IMR-90 (cell line): ENCODE results near the gene ITCH. TPM values are rescaled to one million over a fixed set of nuclear protein-coding genes. Genes with fewer than 3 reads are reported as not detected.
A peak's percentile ranks its signal among the peaks of the same experiment; 100 is the strongest.
"Not testable (repeated sequence)": the region's sequence is repeated elsewhere in the genome, so short reads cannot be mapped to it uniquely, and the experiment has no call there.

Source experiments
- ATAC-seq: fragments of 200-7000 bp; cut with Tn5 transposase; 2 replicates; pipeline ENCODE4 v1.9.1; 2020; ENCODE audit warnings: low read depth, mild to moderate bottlenecking, moderate library complexity
- BruUV-seq: library from RNA; stranded (reverse); fragments of 400-500 nt; replicated peaks from 2 replicates; lab custom pipeline; 2021; lab: Mats Ljungman, UMichigan
- CTCF ChIA-PET: fragments of 300-600 bp; formaldehyde crosslinking; extraction: SDS; loops from one replicate; lab custom pipeline; 2021; ENCODE audit warnings: antibody characterized with exemption; lab: Yijun Ruan, JAX
- POLR2A ChIA-PET: fragments of 300-600 bp; sonication (Branson Sonifier 250); formaldehyde crosslinking; loops from one replicate; lab custom pipeline; 2022; ENCODE audit warnings: antibody characterized with exemption; ENCODE audit not compliant: unreplicated experiment; lab: Charles Lee
- DNase-seq: peaks from one replicate; pipeline ENCODE4 v3.0.0; 2013
- H2AFZ ChIP-seq: replicated peaks from 2 replicates; pipeline ENCODE3; 2013; ENCODE audit warnings: low read length, mild to moderate bottlenecking; ENCODE audit not compliant: poor library complexity
- H2AK5ac ChIP-seq: 2 replicates; pipeline ENCODE4 v1.6.1; 2013; ENCODE audit warnings: low read depth, low read length, inconsistent platforms
- H2AK9ac ChIP-seq: replicated peaks from 2 replicates; pipeline ENCODE3; 2013; ENCODE audit warnings: mild to moderate bottlenecking, low read depth, low read length, moderate library complexity; ENCODE audit not compliant: poor library complexity
- H2BK120ac ChIP-seq: 2 replicates; pipeline ENCODE4 v1.6.1; 2013; ENCODE audit warnings: low read depth, low read length, inconsistent platforms
- H2BK15ac ChIP-seq: 3 replicates; pipeline ENCODE4 v1.6.1; 2013; ENCODE audit warnings: low read depth, low read length, inconsistent platforms
- H2BK20ac ChIP-seq: 2 replicates; pipeline ENCODE4 v1.6.1; 2013; ENCODE audit warnings: low read depth, mild to moderate bottlenecking, inconsistent platforms, low read length, moderate library complexity
- H2BK5ac ChIP-seq: 2 replicates; pipeline ENCODE4 v1.6.1; 2013; ENCODE audit warnings: mild to moderate bottlenecking, low read depth, low read length, inconsistent platforms; ENCODE audit not compliant: poor library complexity, severe bottlenecking
- H3K14ac ChIP-seq: replicated peaks from 2 replicates; pipeline ENCODE4 v1.6.1; 2013; ENCODE audit warnings: low read depth, low read length, inconsistent platforms
- H3K18ac ChIP-seq: 2 replicates; pipeline ENCODE4 v1.6.1; 2013; ENCODE audit warnings: low read depth, low read length, control low read depth
- H3K23ac ChIP-seq: 2 replicates; pipeline ENCODE4 v1.6.1; 2013; ENCODE audit warnings: low read depth, low read length, inconsistent platforms
- H3K27ac ChIP-seq: 2 replicates; pipeline ENCODE4 v1.5.1; 2013; ENCODE audit warnings: mild to moderate bottlenecking, control low read depth, low read length; ENCODE audit not compliant: insufficient read depth
- H3K27me3 ChIP-seq: 2 replicates; pipeline ENCODE4 v1.6.1; 2013; ENCODE audit warnings: low read length; ENCODE audit not compliant: control insufficient read depth, insufficient read depth
- H3K36me3 ChIP-seq: 2 replicates; pipeline ENCODE4 v1.6.1; 2013; ENCODE audit warnings: low read length, mixed read lengths; ENCODE audit not compliant: control insufficient read depth, insufficient read depth
- H3K4ac ChIP-seq: 2 replicates; pipeline ENCODE4 v1.6.1; 2013; ENCODE audit warnings: low read depth, low read length, inconsistent platforms
- H3K4me1 ChIP-seq: 2 replicates; pipeline ENCODE4 v1.6.1; 2013; ENCODE audit warnings: low read length, mixed read lengths; ENCODE audit not compliant: control insufficient read depth, insufficient read depth
- H3K4me2 ChIP-seq: 2 replicates; pipeline ENCODE4 v1.6.1; 2013; ENCODE audit warnings: low read depth, mild to moderate bottlenecking, control low read depth, low read length, moderate library complexity
- H3K4me3 ChIP-seq: 2 replicates; pipeline ENCODE4 v1.5.1; 2013; ENCODE audit warnings: low read depth, mild to moderate bottlenecking, control low read depth, low read length, moderate library complexity; ENCODE audit not compliant: insufficient read depth
- H3K56ac ChIP-seq: 2 replicates; pipeline ENCODE4 v1.6.1; 2013; ENCODE audit warnings: low read length, inconsistent platforms; ENCODE audit not compliant: insufficient read depth; ENCODE audit errors: extremely low read depth
- H3K79me1 ChIP-seq, 2 experiments: 2 replicates each; pipeline ENCODE4 v1.6.1; 2013; ENCODE audit warnings: low read length in 2 of 2, inconsistent platforms in 1 of 2, low read depth in 1 of 2
- H3K9ac ChIP-seq: 2 replicates; pipeline ENCODE4 v1.6.1; 2013; ENCODE audit warnings: low read depth, low read length, control low read depth
- H3K9me1 ChIP-seq: 2 replicates; pipeline ENCODE4 v1.6.1; 2013; ENCODE audit warnings: low read length, inconsistent platforms; ENCODE audit not compliant: insufficient read depth
- H3K9me3 ChIP-seq: 2 replicates; pipeline ENCODE4 v1.6.1; 2013; ENCODE audit warnings: low read length; ENCODE audit not compliant: control insufficient read depth, insufficient read depth
- H4K20me1 ChIP-seq: 2 replicates; pipeline ENCODE4 v1.6.1; 2013; ENCODE audit warnings: low read length, inconsistent platforms; ENCODE audit not compliant: insufficient read depth
- H4K5ac ChIP-seq: 2 replicates; pipeline ENCODE4 v1.6.1; 2013; ENCODE audit warnings: mild to moderate bottlenecking, low read depth, low read length, control low read depth
- H4K8ac ChIP-seq, 2 experiments: 2 replicates each; pipeline ENCODE4 v1.6.1; 2013; ENCODE audit warnings: low read depth in 2 of 2, low read length in 2 of 2, control low read depth in 1 of 2, inconsistent platforms in 1 of 2
- H4K91ac ChIP-seq: 2 replicates; pipeline ENCODE4 v1.6.1; 2013; ENCODE audit warnings: low read depth, low read length, inconsistent platforms; ENCODE audit not compliant: insufficient read depth
- BHLHE40 ChIP-seq: fragments of 150-350 bp; IDR thresholded peaks from 2 replicates; pipeline ENCODE4 v1.6.1; 2016; ENCODE audit warnings: mild to moderate bottlenecking, low read depth, low read length
- FOS ChIP-seq: fragments of 150-350 bp; IDR thresholded peaks from 2 replicates; pipeline ENCODE4 v1.6.1; 2016; ENCODE audit warnings: low read depth, low read length
- RAD21 ChIP-seq: IDR thresholded peaks from 2 replicates; pipeline ENCODE4 v1.6.1; 2012; ENCODE audit warnings: low read length, improper control_type of control experiment
- RCOR1 ChIP-seq: IDR thresholded peaks from 2 replicates; pipeline ENCODE4 v1.6.1; 2012; ENCODE audit warnings: mild to moderate bottlenecking, low read length, improper control_type of control experiment; ENCODE audit not compliant: insufficient replicate concordance
- RFX5 ChIP-seq: IDR thresholded peaks from 2 replicates; pipeline ENCODE4 v1.8.0; 2012; ENCODE audit warnings: low read depth, mild to moderate bottlenecking, low read length, moderate library complexity
- WGBS, 2 experiments: methylation state at CpG; one replicate each; pipeline versions ENCODE4 v1.1.5 to v1.1.7; 2013; ENCODE audit warnings: missing lambda C conversion rate in 2 of 2; ENCODE audit not compliant: insufficient read length in 1 of 2; ENCODE audit errors: extremely low coverage in 2 of 2; 5-methylcytosine and 5-hydroxymethylcytosine counted together
- dilution Hi-C: fragments of 300-500 bp; cut with HindIII; formaldehyde crosslinking; loops from one replicate; pipeline ENCODE4 v1.14.3; 2018; ENCODE audit warnings: low sequenced_read_pairs; ENCODE audit not compliant: unreplicated experiment
- in situ Hi-C: fragments of 300-500 bp; cut with MboI; formaldehyde crosslinking; loops from 3 replicates; pipeline ENCODE4 v1.14.3; 2019; ENCODE audit warnings: low sequenced_read_pairs, inconsistent platforms, mixed read lengths
- intact Hi-C: fragments of 100-400 bp; cut with micrococcal nuclease; formaldehyde crosslinking; loops from 2 replicates; pipeline ENCODE4 v1.10.0; 2022
- polyA plus RNA-seq, 3 experiments: library from polyadenylated mRNA; depleted of rRNA; stranded (reverse); fragments of >200 nt; gene quantifications; 2 replicates each; pipeline ENCODE4 v1.2.3, GENCODE V29; 2012; ENCODE audit warnings: low replicate concordance in 1 of 3
- total RNA-seq: library from RNA; depleted of rRNA; stranded (reverse); fragments of >200 nt; gene quantifications from 2 replicates; pipeline ENCODE4 v1.2.3, GENCODE V29; 2012
- TF ChIP-seq, protein P1 (sequence below): fragments of 150-350 bp; IDR thresholded peaks from 2 replicates; pipeline ENCODE4 v1.6.1; 2017; ENCODE audit warnings: mild to moderate bottlenecking, antibody characterized with exemption, low read length, low read depth

The ITCH gene
- total and polyA plus RNA-seq, 2 of the 4 experiments (the other 2 are of a cell fraction) = 12.7 to 94.6 TPM

DNA sequence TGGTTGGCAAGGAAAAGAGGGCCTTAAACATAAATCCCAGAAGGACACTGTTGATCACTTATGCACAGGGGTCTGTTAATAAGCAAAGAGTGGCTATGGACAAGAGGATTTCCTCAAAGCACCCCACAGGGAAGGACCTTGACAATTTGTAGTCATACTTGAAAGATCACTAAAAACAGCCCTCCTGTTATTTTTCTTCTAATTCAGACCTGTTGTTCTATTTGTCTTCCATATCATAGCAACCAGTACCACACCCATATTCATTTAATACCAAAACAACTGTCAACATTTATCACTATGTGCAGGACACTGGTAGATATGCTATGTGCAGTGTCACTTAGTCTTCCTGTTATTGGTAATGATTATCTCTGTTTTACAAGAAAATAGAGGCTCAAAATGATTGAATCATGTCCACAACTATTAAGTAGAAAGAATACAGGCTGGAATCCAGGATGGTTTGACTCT is 149.9 kb downstream of the ITCH start:
- no peaks in the 10 kb centered on the region for H4K20me1 ChIP-seq

GRCh38 chr20:34514034-34514433 is 151.0 kb downstream of the ITCH start:
- in situ Hi-C loops, H3K27me3 ChIP-seq, H3K23ac ChIP-seq, BruUV-seq, H2BK120ac ChIP-seq, H3K4me1 ChIP-seq, H2AK5ac ChIP-seq, H3K56ac ChIP-seq, H4K5ac ChIP-seq, ATAC-seq, H3K9me3 ChIP-seq, POLR2A ChIA-PET, CTCF ChIA-PET, dilution Hi-C loops, H3K18ac ChIP-seq, H2AK9ac ChIP-seq, H4K8ac ChIP-seq, H3K14ac ChIP-seq, H4K91ac ChIP-seq, H2BK15ac ChIP-seq, H3K4me3 ChIP-seq, H2BK20ac ChIP-seq, H2BK5ac ChIP-seq, H3K27ac ChIP-seq, H3K9me1 ChIP-seq, H2AFZ ChIP-seq, H3K4ac ChIP-seq, DNase-seq, H3K9ac ChIP-seq, H4K20me1 ChIP-seq, H3K4me2 ChIP-seq: not testable (repeated sequence)
- H3K36me3 ChIP-seq = peaks cover 10% of the 10 kb centered on the region
- WGBS, 2 experiments = 100% methylated on average over 4 of the region's 17 CpGs; no CpG with 5 or more reads in 1 of the 2 experiments
- intact Hi-C loops = loop anchor here (2.0 kb wide), 1 partner anchor 201 kb away; no protein-coding TSS in a partner anchor
- H3K79me1 ChIP-seq = peaks cover 14 to 55% of the 10 kb centered on the region in 2 experiments

More for the DNA sequence above, 149.9 kb downstream of the ITCH start:
- H2AK5ac ChIP-seq = no peak overlapping the region
- 0 out of 2 replicates have a peak overlapping the region, but pooled peaks have one; percentile 12 for H3K14ac ChIP-seq
- peaks cover 14% of the 10 kb centered on the region for H3K36me3 ChIP-seq
- in situ Hi-C loops = no loop called here
- H3K9me1 ChIP-seq = peaks cover 8% of the 10 kb centered on the region
- no peak overlapping the region for H4K91ac ChIP-seq
- H3K56ac ChIP-seq = no peak overlapping the region
- no peak overlapping the region for H3K23ac ChIP-seq
- H4K5ac ChIP-seq = no peak overlapping the region
- H2AFZ ChIP-seq = no peak overlapping the region
- ATAC-seq (no peak), DNase-seq (no peak)
- H3K4me3 ChIP-seq = no peak overlapping the region
- TF ChIP-seq RAD21 (no peak), FOS (no peak), RCOR1 (no peak), BHLHE40 (no peak), RFX5 (no peak)
- TF ChIP-seq, protein P1, sequence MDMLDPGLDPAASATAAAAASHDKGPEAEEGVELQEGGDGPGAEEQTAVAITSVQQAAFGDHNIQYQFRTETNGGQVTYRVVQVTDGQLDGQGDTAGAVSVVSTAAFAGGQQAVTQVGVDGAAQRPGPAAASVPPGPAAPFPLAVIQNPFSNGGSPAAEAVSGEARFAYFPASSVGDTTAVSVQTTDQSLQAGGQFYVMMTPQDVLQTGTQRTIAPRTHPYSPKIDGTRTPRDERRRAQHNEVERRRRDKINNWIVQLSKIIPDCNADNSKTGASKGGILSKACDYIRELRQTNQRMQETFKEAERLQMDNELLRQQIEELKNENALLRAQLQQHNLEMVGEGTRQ = no peak
- H3K9me3 ChIP-seq = no peaks in the 10 kb centered on the region
- ChIA-PET POLR2A (no interaction called here), CTCF (no interaction called here)
- no peak overlapping the region for H3K4me2 ChIP-seq
- H3K9ac ChIP-seq = no peak overlapping the region
- H3K27ac ChIP-seq = no peak overlapping the region
- H3K79me1 ChIP-seq = peaks cover 15 to 51% of the 10 kb centered on the region in 2 experiments
- intact Hi-C loops = no loop called here
- H3K4me1 ChIP-seq = peaks cover 7% of the 10 kb centered on the region; the same call in 1 of the 2 replicates
- H2BK15ac ChIP-seq = no peak overlapping the region
- H3K18ac ChIP-seq = no peak overlapping the region
- H2AK9ac ChIP-seq = no peak overlapping the region
- no peak overlapping the region for H2BK5ac ChIP-seq
- no peak overlapping the region for H2BK120ac ChIP-seq
- H3K27me3 ChIP-seq = no peaks in the 10 kb centered on the region
- BruUV-seq = no TSS peak
- H3K4ac ChIP-seq = no peak overlapping the region
- no peak overlapping the region for H2BK20ac ChIP-seq
- dilution Hi-C loops = no loop called here
- H4K8ac ChIP-seq = no peak overlapping the region
